Ovary (tissue), 9 donors: ENCODE data around the gene RAP1GAP. TPM values are rescaled to one million over a fixed set of nuclear protein-coding genes. Genes with fewer than 3 reads are reported as not detected.

Experiments used
- DNase-seq, 5 donors: peaks; one replicate each; pipeline ENCODE4 v3.0.0-alpha.2; 2019 to 2020
- H3K27ac ChIP-seq, 2 donors: fragments of 200-600 bp; one replicate each; pipeline versions ENCODE4 v1.5.1 to v1.8.0; 2019 to 2022
- H3K27me3 ChIP-seq: fragments of 200-600 bp; one replicate; pipeline ENCODE4 v1.8.0; 2022
- H3K36me3 ChIP-seq: fragments of 200-600 bp; sonication (generic); one replicate; pipeline ENCODE4 v1.5.1; 2019
- H3K4me1 ChIP-seq: one replicate; pipeline ENCODE4 v1.8.1; 2013; ENCODE audit warnings: mild to moderate bottlenecking, moderate library complexity; ENCODE audit not compliant: insufficient read depth
- H3K4me3 ChIP-seq: fragments of 200-600 bp; sonication (generic); one replicate; pipeline ENCODE4 v1.5.1; 2017
- H3K9me3 ChIP-seq, 2 donors: fragments of 200-600 bp in 1 of 2; sonication (generic) in 1 of 2; one replicate each; pipeline versions ENCODE4 v1.5.1 to v1.8.1; 2013 to 2019; ENCODE audit warnings: mild to moderate bottlenecking in 1 of 2, moderate library complexity in 1 of 2
- CTCF ChIP-seq, 3 donors: fragments of 450-650 bp in 2 of 3; fragments of 200-600 bp in 1 of 3; IDR thresholded peaks; one replicate each; pipeline versions ENCODE4 v1.5.1 to v1.8.0; 2016 to 2022; ENCODE audit warnings: antibody characterized with exemption in 3 of 3, mild to moderate bottlenecking in 1 of 3
- EP300 ChIP-seq: sonication (generic); formaldehyde crosslinking; IDR thresholded peaks from one replicate; pipeline ENCODE4 v1.6.1; 2017; ENCODE audit warnings: antibody characterized with exemption
- POLR2A ChIP-seq: fragments of 450-650 bp; IDR thresholded peaks from one replicate; pipeline ENCODE4 v1.6.1; 2017; ENCODE audit warnings: antibody characterized with exemption, mild to moderate bottlenecking, moderate library complexity
- WGBS, 3 donors: extraction: QIAGEN DNeasy Blood & Tissue Kit in 1 of 3; methylation state at CpG; one replicate each; pipeline versions ENCODE4 v1.1.5 to v1.1.7; 2013 to 2017; 5-methylcytosine and 5-hydroxymethylcytosine counted together
- intact Hi-C, 4 donors: fragments of 100-400 bp; cut with DNase I; formaldehyde crosslinking; loops; one replicate each; pipeline versions ENCODE4 v1.11.0 to v1.15.1; 2022 to 2023
- polyA plus RNA-seq, 2 donors: library from polyadenylated mRNA; stranded (reverse); fragments of 200-250 nt in 1 of 2; fragments of 350-450 nt in 1 of 2; fragmentation: Illumina TruSeq in 1 of 2; extraction: RNeasy Lipid Tissue Mini Kit (QIAGEN cat#74804) in 1 of 2; gene quantifications; one replicate each; pipeline ENCODE4 v1.2.3, GENCODE V29; 2013 to 2014
- total RNA-seq, 7 donors: library from RNA; depleted of rRNA in 2 of 7; stranded (reverse); fragments of >200 nt in 2 of 7; fragmentation: NEBNext Ultra II Directional in 3 of 7; extraction: Animal tissue kit (Norgen Biotek cat#: 25700) in 3 of 7; gene quantifications; one replicate each; pipeline versions ENCODE4 v1.1.0 to v1.2.4, GENCODE V29; 2016 to 2023
- donor health status: DM: no; HTN: no; CAD: no; lungs with moderate emphysema.
- donor health status: DM: no; HTN: no; CAD: no.
- donor health status: Bipolar disorder and iron deficiency.
- donor health status: DM: yes; HTN: yes; CAD: no.
- donor health status: DM: no; HTN: no; CAD: no.
- donor health status: DM: yes; HTN: yes; CAD: no.

RAP1GAP gene
- total and polyA plus RNA-seq, 9 donors, result 0.60 to 9.4 (median 2.8) TPM

- TF ChIP-seq CTCF (IDR thresholded peaks at IDR 0.05) (no peak), POLR2A (no peak), EP300 (no peak)
- intact Hi-C loops, result loop anchor here in 2 of 4 donors (5.0 to 10.0 kb wide), 2 partner anchors 147 to 279 kb away; partner anchors contain the start of gene ALPL (in 2 of the 2)
- DNase-seq, result peak in 4 of 5 donors; percentile 33 to 68 (median 62)
These were observed 17.7 kb downstream of the RAP1GAP start for GRCh38 chr1:21651214-21652042.

GRCh38 chr1:21650400-21650799 lies 18.8 kb downstream of the RAP1GAP start:
- intact Hi-C loops, result loop anchor here in 2 of 4 donors (5.0 to 10.0 kb wide), 2 partner anchors 146 to 278 kb away; partner anchors contain the start of gene ALPL (in 2 of the 2)
- Histone ChIP-seq H3K4me1 (peaks cover 5% of the 10 kb centered on the region), H3K36me3 (no peaks in the 10 kb centered on the region), H3K4me3 (no peak overlapping the region), H3K27me3 (no peaks in the 10 kb centered on the region), H3K27ac (no peak overlapping the region), H3K9me3 (no peaks in the 10 kb centered on the region)
- no peak for DNase-seq
- 65 to 68% (median 66%) methylated on average over 9 of the region's 9 CpGs for WGBS, 3 donors
- TF ChIP-seq POLR2A, result no peak
- TF ChIP-seq EP300, result no peak
- TF ChIP-seq CTCF (IDR thresholded peaks at IDR 0.05), result no peak

More at GRCh38 chr1:21651214-21652042, 17.7 kb downstream of the RAP1GAP start:
- Histone ChIP-seq H3K4me1 (peaks cover 5% of the 10 kb centered on the region), H3K27me3 (no peaks in the 10 kb centered on the region), H3K27ac (no peak overlapping the region), H3K4me3 (peak overlapping the region; percentile 39), H3K36me3 (no peaks in the 10 kb centered on the region), H3K9me3 (no peaks in the 10 kb centered on the region)
- 2 to 13% (median 2%) methylated on average over 27 to 80 of the region's 80 CpGs for whole genome bisulfite sequencing, 3 donors

- H3K9me3 ChIP-seq, result no peaks in the 10 kb centered on the region
- no peak for TF ChIP-seq EP300
- TF ChIP-seq CTCF (IDR thresholded peaks at IDR 0.05), result no peak
- TF ChIP-seq POLR2A, result no peak
- peaks cover 5% of the 10 kb centered on the region for H3K4me1 ChIP-seq
- WGBS, 3 donors, result 74 to 82% (median 77%) methylated on average over 2 of the region's 2 CpGs
- no peak for DNase-seq
- no peak overlapping the region for H3K4me3 ChIP-seq
- H3K27ac ChIP-seq, result no peak overlapping the region
- H3K36me3 ChIP-seq, result no peaks in the 10 kb centered on the region
- intact Hi-C loops, result no loop called here
- H3K27me3 ChIP-seq, result no peaks in the 10 kb centered on the region
These were observed 19.8 kb downstream of the RAP1GAP start for GRCh38 chr1:21649315-21649714.

GRCh38 chr1:21648791-21649190 lies 20.4 kb downstream of the RAP1GAP start:
- no peak for DNase-seq
- Histone ChIP-seq H3K27me3 (no peaks in the 10 kb centered on the region), H3K27ac (no peak overlapping the region), H3K9me3 (no peaks in the 10 kb centered on the region), H3K4me3 (no peak overlapping the region), H3K36me3 (no peaks in the 10 kb centered on the region), H3K4me1 (peaks cover 5% of the 10 kb centered on the region)
- TF ChIP-seq EP300 (no peak), CTCF (IDR thresholded peaks at IDR 0.05) (no peak), POLR2A (no peak)
- 68 to 73% (median 70%) methylated on average over 8 to 10 of the region's 10 CpGs for WGBS, 3 donors
- intact Hi-C loops, result no loop called here
